Body of pancreas (tissue), 4 donors: ENCODE data around the gene PKN1. TPM values are rescaled to one million over a fixed set of nuclear protein-coding genes. Genes with fewer than 3 reads are reported as not detected.

ENCODE experiments used
- ATAC-seq: fragments of 150-250 bp; one replicate; pipeline ENCODE4 v1.9.1; 2016
- DNase-seq, 4 donors: peaks; one replicate each; pipeline ENCODE4 v3.0.0-alpha.2; 2019
- H3K27ac ChIP-seq, 4 donors: fragments of 200-600 bp; sonication (generic); 1 replicate in 3 of 4; 2 replicates in 1 of 4; pipeline versions ENCODE4 v1.5.1 to v1.6.1; 2016 to 2019; ENCODE audit warnings: mild to moderate bottlenecking in 1 of 4, mixed read lengths in 1 of 4, moderate library complexity in 1 of 4
- H3K27me3 ChIP-seq, 2 donors: fragments of 200-600 bp; sonication (generic); one replicate each; pipeline ENCODE4 v1.6.0; 2016; ENCODE audit warnings: mild to moderate bottlenecking in 1 of 2
- H3K36me3 ChIP-seq, 2 donors: fragments of 200-600 bp; sonication (generic); replicated peaks in 1 of 2; 2 replicates each; pipeline ENCODE4 v1.5.1; 2016; ENCODE audit warnings: low read depth in 2 of 2; ENCODE audit not compliant: insufficient read depth in 1 of 2
- H3K4me1 ChIP-seq: fragments of 200-600 bp; sonication (generic); one replicate; pipeline ENCODE4 v1.6.0; 2016
- H3K4me3 ChIP-seq, 2 donors: fragments of 200-600 bp; sonication (generic); 1 replicate in 1 of 2; 2 replicates in 1 of 2; pipeline ENCODE4 v1.5.1; 2016 to 2019
- H3K9me3 ChIP-seq, 3 donors: fragments of 200-600 bp; sonication (generic); 1 replicate in 2 of 3; 2 replicates in 1 of 3; pipeline ENCODE4 v1.5.1; 2016
- POLR2A ChIP-seq, 3 donors: fragments of 450-650 bp; IDR thresholded peaks; one replicate each; pipeline ENCODE4 v1.6.1; 2016; ENCODE audit warnings: antibody characterized with exemption in 3 of 3, mild to moderate bottlenecking in 2 of 3
- WGBS, 2 donors: methylation state at CpG; one replicate each; pipeline ENCODE4 v1.1.5; 2017; 5-methylcytosine and 5-hydroxymethylcytosine counted together
- intact Hi-C: fragments of 100-400 bp; cut with DNase I; formaldehyde crosslinking; loops from one replicate; pipeline ENCODE4 v1.15.1; 2023
- total RNA-seq, 2 donors: library from RNA; depleted of rRNA; stranded (reverse); fragments of >200 nt; gene quantifications; one replicate each; pipeline ENCODE4 v1.1.0, GENCODE V29; 2016
- TF ChIP-seq, protein P1 (sequence below), 7 experiments: fragments of 450-650 bp in 4 of 7; fragments of 200-600 bp in 3 of 7; sonication (generic) in 3 of 7; IDR thresholded peaks; one replicate each; pipeline ENCODE4 v1.5.1; 2016 to 2019; ENCODE audit warnings: antibody characterized with exemption in 7 of 7

Gene PKN1
- total RNA-seq, 2 donors from 2014 or later = 82.5 to 83.4 TPM

DNA sequence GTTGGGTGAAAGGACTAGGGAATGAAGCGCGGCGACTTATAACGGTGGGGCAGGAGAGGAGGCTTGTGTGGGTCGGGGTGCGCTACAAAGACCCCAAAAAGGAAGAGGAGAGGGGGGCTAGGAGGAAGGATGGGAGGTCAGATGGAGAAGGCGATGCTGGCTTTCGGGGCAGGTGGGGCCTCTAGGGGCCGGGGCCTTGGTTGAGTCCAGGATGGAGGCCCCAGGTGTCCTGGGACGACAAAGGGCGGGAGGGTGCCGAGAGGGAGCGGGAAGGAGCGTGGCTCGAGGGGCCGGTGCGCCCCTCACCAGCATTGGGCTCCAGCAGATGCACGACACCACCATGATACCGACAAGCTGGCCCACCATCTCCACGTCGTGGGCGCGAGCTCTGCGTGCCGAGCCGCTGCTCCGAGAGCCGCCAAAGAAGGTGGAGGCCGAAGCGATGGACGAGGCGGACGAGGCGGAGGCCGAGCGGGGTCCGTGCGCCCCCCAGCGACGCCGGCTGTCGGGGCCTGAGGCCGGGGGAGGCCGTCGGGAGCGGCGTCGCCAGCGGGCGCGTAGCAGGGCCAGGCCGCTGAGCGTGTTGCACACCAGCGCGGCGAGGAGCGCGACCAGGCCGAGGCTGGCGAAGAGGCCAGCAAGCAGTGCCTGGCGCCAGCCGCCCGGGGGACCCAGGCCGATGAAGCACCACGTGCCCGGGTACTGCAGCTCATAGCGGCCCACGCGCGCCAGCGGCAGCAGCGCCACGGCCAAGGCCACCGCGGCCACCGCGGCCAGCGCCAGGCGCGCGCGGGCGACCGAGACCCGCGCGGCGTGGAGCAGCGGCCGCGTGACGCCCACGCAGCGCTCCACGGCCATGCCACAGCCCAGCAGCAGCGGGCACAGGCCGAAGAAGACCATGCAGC, 40.2 kb downstream of the PKN1 start:
- no peak overlapping the region for H3K4me3 ChIP-seq
- 7 to 24% methylated on average over 37 to 95 of the region's 97 CpGs for WGBS, 2 donors

DNA sequence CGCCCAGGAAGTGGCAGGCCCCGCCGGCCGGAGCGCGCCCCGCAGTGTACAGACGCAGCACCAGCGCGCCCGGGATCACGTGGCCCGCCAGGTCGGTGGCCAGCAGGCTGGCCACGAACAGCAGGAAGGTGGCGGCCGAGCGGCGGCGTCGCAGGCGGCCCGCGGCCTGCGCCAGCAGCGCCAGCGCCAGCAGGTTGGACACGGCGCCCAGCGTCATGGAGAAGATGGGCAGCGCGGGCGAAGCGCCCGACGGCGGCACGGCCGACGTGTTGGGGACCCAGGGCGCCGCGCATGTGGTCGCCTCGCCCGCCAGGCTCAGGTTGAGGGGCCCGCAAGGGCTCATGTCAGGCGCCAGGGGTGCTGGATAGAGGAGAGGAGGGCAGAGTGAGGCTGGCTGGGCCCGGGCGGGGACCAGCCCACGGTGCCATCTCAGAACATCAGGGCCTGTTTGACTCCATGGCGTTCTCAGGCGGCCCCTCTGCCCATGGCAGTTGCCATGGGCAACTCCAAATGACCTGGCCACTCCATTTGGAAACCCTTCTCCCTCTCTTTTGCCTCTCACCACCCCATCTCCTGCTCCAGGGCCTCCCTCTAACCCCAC, 41.0 kb downstream of the PKN1 start:
- peak in 1 of 4 donors; percentile 56 for DNase-seq
- intact Hi-C loops = no loop called here
- no peak overlapping the region for H3K27ac ChIP-seq
- H3K4me1 ChIP-seq = peaks cover 39% of the 10 kb centered on the region
- peaks cover 0 to 15% of the 10 kb centered on the region in 2 donors for H3K27me3 ChIP-seq
- H3K36me3 ChIP-seq = peaks cover 0 to 14% of the 10 kb centered on the region in 2 donors
- H3K4me3 ChIP-seq = no peak overlapping the region
- TF ChIP-seq, protein P1, sequence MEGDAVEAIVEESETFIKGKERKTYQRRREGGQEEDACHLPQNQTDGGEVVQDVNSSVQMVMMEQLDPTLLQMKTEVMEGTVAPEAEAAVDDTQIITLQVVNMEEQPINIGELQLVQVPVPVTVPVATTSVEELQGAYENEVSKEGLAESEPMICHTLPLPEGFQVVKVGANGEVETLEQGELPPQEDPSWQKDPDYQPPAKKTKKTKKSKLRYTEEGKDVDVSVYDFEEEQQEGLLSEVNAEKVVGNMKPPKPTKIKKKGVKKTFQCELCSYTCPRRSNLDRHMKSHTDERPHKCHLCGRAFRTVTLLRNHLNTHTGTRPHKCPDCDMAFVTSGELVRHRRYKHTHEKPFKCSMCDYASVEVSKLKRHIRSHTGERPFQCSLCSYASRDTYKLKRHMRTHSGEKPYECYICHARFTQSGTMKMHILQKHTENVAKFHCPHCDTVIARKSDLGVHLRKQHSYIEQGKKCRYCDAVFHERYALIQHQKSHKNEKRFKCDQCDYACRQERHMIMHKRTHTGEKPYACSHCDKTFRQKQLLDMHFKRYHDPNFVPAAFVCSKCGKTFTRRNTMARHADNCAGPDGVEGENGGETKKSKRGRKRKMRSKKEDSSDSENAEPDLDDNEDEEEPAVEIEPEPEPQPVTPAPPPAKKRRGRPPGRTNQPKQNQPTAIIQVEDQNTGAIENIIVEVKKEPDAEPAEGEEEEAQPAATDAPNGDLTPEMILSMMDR (IDR thresholded peaks at IDR 0.05) = no peak
- TF ChIP-seq POLR2A (IDR thresholded peaks at IDR 0.05) = no peak
- no peaks in the 10 kb centered on the region for H3K9me3 ChIP-seq
- ATAC-seq = peak; percentile 30
- WGBS, 2 donors = 18 to 49% methylated on average over 5 to 53 of the region's 53 CpGs

More for the DNA sequence above, 40.2 kb downstream of the PKN1 start:
- ATAC-seq (peak; percentile 18), DNase-seq (no peak)
- Histone ChIP-seq H3K27ac (no peak overlapping the region), H3K36me3 (peaks cover 0 to 8% of the 10 kb centered on the region in 2 donors), H3K4me1 (peaks cover 39% of the 10 kb centered on the region), H3K27me3 (peaks cover 0 to 15% of the 10 kb centered on the region in 2 donors), H3K9me3 (no peaks in the 10 kb centered on the region)
- no peak for TF ChIP-seq POLR2A (IDR thresholded peaks at IDR 0.05)
- TF ChIP-seq, protein P1 (IDR thresholded peaks at IDR 0.05) = no peak
- intact Hi-C loops = no loop called here

DNA sequence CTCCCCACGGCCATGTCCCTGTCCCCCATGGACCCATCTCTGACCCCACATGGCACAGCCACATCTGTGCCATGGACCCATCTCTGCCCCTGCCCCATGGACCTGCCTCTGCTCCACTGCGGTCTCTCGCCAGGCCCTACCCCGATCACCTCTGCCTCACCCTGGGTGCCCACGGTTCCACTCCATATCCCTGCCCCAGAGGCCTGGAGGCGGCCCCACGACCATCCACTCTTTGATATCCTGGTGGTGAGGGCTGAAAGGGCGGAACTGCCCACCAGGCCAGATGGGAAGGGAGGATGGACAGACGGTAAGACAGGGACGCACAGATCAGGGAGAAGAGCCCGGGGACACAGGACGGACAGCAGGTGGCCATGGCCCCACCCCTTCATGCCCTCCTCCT, 41.7 kb downstream of the PKN1 start:
- intact Hi-C loops = no loop called here
- ATAC-seq = no peak
- no peaks in the 10 kb centered on the region for H3K9me3 ChIP-seq
- peaks cover 0 to 15% of the 10 kb centered on the region in 2 donors for H3K27me3 ChIP-seq
- peaks cover 39% of the 10 kb centered on the region for H3K4me1 ChIP-seq
- no peak for DNase-seq
- no peak overlapping the region for H3K27ac ChIP-seq
- H3K4me3 ChIP-seq = no peak overlapping the region
- TF ChIP-seq POLR2A (IDR thresholded peaks at IDR 0.05) = no peak
- WGBS, 2 donors = 39 to 63% methylated on average over 7 to 11 of the region's 12 CpGs
- H3K36me3 ChIP-seq = peaks cover 0 to 10% of the 10 kb centered on the region in 2 donors

DNA sequence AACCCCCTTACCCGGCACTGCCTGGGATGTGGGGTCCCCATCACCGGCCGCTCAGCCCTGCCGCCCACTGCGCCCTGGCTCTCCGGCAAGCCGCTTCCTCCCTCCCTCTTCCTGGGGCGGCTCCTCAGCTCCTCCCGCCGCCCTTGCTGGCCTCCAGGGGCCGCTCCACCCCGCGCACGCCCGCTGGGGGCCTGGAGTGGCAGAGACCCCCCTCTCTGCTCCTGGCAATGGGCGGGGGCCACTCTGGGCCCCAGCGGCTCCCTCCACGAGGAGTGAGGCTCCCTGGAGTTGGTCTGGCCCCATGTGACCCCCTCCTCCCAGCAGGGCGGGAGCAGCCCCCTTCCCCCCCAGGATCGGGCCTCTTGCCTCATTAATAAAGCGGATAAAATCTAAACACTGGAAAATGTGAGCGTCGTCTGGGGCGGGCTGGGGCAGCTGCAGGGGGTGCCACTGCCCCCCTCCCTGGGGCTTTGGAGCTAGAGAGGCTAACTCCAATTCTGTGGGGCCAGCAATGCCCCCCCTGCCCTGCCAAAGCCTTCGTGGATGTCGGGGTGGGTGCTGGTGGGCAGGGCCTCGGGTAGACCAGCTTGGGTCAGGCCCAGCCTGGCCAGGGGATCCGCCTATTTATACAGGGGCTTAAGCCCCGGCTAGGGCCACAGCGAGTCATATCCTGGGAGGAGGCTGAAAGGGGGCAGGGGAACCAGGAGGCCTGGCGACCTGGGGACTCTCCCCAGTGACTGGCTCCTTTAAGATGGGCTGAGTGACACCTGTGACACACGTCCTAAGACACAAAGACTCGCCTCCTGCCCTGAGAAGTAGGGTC, 42.4 kb downstream of the PKN1 start, which contains the start of gene PTGER1:
Gene PTGER1, minus strand, starts transcription at position 104 of the 823 bp plus-strand sequence. CDS start 1,034 bp downstream, outside the sequence.
- Histone ChIP-seq H3K27ac (no peak within 1 kb of the TSS), H3K9me3 (no peaks in the 10 kb centered on the region), H3K27me3 (peaks cover 0 to 15% of the 10 kb centered on the region in 2 donors), H3K4me3 (no peak within 1 kb of the TSS), H3K36me3 (peaks cover 0 to 6% of the 10 kb centered on the region in 2 donors), H3K4me1 (peaks cover 39% of the 10 kb centered on the region)
- TF ChIP-seq POLR2A (IDR thresholded peaks at IDR 0.05) = no peak
- TF ChIP-seq, protein P1 (IDR thresholded peaks at IDR 0.05) = peak in 2 of 7 experiments; percentile 11 to 18
- WGBS, 2 donors = 8 to 13% methylated on average over 3 to 33 of the region's 33 CpGs
- intact Hi-C loops = no loop called here
- DNase-seq (no peak), ATAC-seq (no peak)
